ENCODE results near the gene ACIN1.

ACIN1 gene

GRCh38 chr14:23076785-23077408 is 18.0 kb downstream of the ACIN1 start:
- no peak for FAIRE-seq

- no peak for FAIRE-seq
These were observed 20.0 kb downstream of the ACIN1 start for GRCh38 chr14:23074906-23075305.

- no peak for FAIRE-seq
These were observed 22.9 kb downstream of the ACIN1 start for GRCh38 chr14:23071921-23072539.

- no peak for FAIRE-seq
These were observed 23.6 kb downstream of the ACIN1 start for GRCh38 chr14:23071244-23071920.

GRCh38 chr14:23070262-23071129 is 24.4 kb downstream of the ACIN1 start:
- no peak for FAIRE-seq

GRCh38 chr14:23069413-23069806 is 25.5 kb downstream of the ACIN1 start:
- FAIRE-seq = no peak

GRCh38 chr14:23068789-23069412 is 26.0 kb downstream of the ACIN1 start:
- no peak for FAIRE-seq

GRCh38 chr14:23067847-23068788 is 26.8 kb downstream of the ACIN1 start:
- no peak for FAIRE-seq

- no peak for FAIRE-seq
These were observed 27.8 kb downstream of the ACIN1 start for GRCh38 chr14:23066855-23067744.

- FAIRE-seq = no peak
These were observed 28.6 kb downstream of the ACIN1 start for GRCh38 chr14:23066368-23066767.

GRCh38 chr14:23063601-23064000 is 31.3 kb downstream of the ACIN1 start:
- FAIRE-seq = no peak

GRCh38 chr14:23062002-23062401 is 32.9 kb downstream of the ACIN1 start:
- FAIRE-seq = no peak

GRCh38 chr14:23060536-23061260 is 34.2 kb downstream of the ACIN1 start:
- no peak for FAIRE-seq

- no peak for FAIRE-seq
These were observed 36.1 kb downstream of the ACIN1 start for GRCh38 chr14:23058654-23059504.

- no peak for FAIRE-seq
These were observed 36.9 kb downstream of the ACIN1 start for GRCh38 chr14:23057757-23058653.

GRCh38 chr14:23056956-23057756 is 37.8 kb downstream of the ACIN1 start, which contains the start of gene CDH24:
Gene CDH24, minus strand, starts transcription at chr14:23057520. Its CDS starts 1,787 bp downstream, at chr14:23055733.
- FAIRE-seq = no peak

Data from endometrium (tissue), 2 donors.